HPDE6-E6E7 (cell line): Measurements from ENCODE around the gene TPRG1L.

Experiments
- DNase-seq: peaks from one replicate; pipeline ENCODE4 v3.0.0; 2011; ENCODE audit warnings: missing footprints; ENCODE audit errors: extremely low spot score

The TPRG1L gene

DNA sequence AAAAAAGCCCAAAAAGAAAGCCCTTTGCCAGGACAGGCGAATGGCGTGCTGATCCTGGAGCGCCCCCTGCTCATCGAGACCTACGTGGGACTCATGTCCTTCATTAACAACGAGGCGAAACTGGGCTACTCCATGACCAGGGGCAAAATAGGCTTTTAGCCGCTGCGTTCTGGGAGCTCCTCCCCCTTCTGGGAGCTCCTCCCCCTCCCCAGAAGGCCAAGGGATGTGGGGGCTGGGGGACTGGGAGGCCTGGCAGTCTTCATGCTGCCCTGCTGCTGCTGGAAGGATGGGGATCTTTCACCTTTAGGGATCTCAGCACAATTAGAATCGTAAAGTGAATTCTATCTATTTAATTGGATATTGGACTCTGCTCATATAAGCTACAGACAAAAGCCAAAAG is 3.6 kb downstream of the TPRG1L start:
- DNase-seq = no peak

DNA sequence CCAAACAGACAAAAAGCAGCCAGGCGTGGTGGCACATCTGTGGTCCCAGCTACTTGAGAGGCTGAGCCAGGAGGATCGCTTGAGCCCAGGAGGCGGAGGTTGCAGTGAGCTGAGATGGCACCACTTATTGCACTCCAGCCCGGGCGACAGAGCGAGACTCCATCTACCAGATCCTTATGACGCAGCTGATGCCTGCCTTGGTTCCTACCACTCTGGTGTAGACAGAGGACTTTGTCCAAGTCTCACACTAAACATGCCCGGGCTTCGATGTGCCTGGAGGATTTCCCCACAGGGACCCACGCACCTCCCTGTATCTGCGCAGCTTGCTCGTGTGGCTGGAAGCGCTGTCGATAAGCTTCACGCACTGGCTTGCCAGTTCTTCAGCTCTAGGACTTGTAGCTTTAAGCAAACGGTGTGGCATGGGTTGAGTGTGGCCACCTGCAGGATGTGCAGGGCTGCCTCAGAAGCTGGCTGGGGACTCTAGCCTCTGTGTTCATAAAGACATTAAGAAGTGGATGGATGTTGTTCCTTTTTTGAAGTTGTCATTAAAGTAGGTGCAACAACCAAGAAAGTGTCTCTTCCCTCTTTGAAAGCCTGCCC is 4.8 kb downstream of the TPRG1L start:
- no peak for DNase-seq

DNA sequence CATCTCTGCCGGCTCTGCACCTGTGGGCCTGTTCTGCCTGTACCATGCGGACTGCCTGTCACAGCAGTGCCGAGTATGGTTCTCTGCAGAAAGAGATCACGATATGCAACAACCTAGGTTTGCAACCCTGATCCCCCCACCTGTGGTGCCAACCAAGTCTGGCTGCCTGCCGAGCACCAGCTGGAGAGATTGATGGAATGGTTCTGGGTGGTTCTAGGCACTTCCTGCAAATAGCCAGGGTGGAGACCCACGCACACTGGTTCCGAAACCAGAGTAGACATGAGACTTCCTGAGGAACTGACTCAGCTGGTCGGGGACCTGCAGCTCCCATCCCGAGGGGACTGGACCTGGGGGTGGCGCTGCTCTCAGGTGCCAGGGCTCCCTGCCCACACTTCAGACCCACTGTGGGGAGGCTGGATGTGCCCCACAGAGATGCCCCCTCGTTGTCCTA is 5.4 kb downstream of the TPRG1L start:
- no peak for DNase-seq

DNA sequence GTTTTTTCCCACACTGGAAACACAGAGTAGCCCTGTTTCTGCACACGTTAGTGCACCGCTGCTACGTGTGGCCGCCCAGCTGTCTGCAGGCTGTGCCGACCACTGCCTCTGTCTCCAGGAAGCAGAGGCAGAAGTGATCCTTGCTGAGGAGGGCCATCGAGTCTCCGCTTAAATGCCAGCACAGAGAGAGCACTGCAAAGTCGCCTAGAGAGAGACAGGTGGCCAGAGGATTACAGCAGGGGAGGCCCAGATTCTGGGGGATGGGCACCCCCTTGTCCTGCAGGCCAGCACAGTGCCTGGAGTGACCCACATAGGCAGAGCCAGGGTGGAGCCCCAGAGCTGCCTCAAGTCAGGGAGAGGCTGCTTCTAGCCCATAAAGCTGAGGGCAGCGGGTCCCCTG is 6.1 kb downstream of the TPRG1L start:
- no peak for DNase-seq

DNA sequence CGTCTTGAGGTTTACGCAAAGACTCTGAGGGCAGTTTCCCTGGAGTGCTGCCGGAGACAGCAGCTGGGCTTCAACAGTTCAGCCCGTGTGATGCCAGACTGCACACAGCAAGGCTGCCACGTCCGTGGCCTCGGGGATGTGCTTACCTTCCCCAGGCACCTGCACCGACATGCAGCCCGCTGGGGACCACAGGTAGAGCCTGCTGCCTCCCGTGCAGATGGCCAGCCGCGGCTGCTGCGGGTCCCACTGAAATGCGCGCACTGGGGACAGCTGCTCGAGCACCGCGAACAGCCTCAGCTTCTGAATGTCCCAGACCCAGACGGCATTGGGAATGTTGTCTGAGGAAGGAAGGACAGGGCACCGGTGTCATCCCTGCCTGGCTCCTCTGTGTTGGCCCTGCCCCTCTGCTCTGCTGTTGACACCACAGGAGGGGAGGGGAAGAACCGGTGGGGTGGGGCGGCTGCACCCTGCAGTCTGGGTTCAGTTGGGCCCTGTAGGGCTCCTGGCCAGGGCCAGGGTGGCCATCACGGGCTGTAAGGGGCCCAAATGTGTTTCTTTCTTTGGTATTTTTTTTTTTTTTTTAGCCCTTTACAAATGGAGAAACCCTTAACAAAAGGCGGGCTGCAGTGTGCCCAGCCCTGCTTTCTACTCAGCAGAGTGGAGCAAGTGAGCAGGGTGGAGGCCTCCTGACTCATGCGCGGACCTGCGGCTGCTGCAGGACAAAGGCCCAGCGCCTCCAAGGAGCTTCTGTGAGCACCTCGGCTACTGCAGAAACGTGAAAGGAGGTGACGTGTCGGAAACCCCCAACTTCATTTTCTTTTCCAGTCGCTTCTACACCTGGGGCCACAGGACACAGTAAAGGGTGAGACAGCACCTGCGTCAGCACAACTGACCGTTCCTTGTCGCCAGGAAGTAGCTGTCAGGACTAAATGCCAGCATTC is 6.8 kb downstream of the TPRG1L start:
- no peak for DNase-seq

DNA sequence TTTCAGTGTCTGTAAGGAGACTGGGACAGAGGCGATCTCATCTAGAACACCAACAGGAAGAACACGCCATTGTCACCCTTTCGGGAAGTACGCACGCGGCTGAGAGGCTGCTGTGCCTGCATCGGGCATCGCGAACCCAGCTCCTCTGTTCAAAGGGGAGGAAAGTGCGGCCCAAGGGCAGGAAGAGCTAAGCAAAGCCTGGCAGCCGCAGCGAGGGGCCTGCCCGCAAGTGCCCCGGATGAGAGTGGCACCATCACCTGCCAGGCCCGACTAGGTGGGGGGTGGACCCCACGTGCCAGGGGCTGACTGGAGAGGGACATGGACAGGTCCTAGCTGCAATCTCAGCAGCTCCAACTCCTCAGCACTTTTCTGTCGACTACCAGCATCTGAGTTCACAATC is 7.5 kb downstream of the TPRG1L start:
- DNase-seq = no peak

DNA sequence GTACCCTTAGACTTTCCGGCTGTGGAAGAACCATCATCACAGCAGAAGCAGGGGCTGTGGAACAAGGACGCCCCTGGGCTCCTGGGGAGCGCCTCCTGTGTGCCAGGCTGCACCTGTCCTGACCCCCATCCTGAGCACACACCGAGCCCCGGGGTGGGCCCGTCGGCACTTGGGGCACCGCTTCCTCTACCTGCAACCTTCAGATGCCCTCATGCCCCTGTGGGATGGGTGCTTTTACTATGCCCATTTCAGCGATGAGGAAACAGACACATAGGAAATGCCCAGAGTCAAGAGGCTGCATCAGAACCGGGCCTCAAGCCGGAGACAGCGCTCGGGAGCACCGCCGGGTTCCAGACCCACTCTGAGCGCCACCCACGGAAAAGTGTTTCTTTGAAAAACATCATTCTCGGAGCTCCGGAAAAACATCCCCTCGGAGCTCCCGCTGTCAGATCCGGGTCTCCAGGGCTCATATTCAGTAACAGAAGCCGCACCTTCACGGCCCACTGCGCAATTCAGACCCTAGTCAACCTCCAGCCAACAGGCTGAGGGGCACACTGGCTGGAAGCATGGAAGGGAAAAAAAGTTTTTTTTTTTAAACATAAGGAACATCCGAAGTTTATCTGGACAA is 8.0 kb downstream of the TPRG1L start:
- no peak for DNase-seq

DNA sequence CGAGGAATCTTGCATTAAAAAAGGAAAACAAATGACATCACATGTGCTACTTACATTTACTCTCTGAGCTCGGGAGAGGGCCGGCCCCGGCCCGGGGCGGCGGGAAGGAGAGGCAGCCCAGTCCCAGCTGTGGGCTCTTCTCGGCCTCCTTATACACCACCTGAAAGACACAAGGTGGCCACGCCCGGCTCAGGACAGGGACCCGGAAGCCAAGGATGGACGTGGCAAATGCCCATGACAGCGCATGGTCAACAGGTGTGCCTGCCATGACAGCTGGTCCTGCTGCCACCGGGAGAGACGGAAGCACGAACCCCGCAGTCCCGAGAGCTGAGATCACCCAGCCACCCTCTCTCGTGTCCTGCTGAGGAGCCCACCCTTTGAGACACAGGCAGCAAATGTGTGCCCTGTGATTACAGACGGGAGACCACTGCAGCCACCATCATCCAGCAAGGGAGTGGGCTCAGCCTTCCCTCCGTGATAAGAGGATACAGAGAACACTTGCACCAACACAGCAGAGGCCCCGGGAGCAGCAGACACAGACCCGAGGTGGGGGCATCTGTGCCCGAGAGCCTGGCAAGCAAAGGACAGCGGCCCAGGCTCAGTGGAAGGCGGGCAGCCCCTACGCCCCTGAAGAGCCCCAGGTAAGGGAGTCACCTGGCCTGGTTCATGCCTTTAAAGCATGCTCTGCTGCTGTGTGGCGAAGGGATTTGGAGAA is 8.7 kb downstream of the TPRG1L start:
- no peak for DNase-seq

DNA sequence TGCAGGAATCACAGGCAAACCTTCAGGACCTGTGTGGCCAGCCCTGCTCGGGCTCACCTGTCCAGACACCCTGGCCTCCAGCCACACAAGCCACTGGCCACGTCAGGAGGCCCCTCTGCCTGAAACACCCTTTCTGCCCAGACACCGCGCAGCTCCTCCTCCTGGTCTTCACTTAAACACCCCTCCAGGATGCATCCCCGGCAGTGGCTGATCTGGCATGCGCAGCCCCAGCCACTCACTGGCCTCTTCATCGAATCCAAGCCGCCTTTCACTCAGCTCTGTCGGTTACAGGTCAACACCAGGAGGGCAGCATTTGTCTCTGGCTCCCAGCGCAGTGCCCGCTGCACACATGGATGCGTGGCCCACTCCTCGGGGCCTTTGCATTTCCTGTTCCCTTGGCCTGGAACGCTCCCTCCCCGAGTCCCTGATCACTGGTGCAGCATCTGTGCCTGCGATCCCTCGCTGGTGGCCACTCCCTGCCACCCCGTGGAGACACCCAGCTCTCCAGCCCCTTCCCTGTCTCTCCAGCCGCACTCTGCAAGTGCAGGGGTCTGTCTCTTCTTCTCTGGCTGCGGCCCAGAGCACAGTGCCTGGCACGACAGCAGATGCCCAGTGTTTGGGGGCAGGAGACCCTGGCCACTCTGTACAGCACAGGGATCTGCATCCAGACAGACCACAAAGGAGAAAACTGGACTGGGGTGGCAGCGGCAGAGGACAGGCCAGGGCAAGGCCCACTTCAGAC is 9.4 kb downstream of the TPRG1L start:
- DNase-seq = no peak

DNA sequence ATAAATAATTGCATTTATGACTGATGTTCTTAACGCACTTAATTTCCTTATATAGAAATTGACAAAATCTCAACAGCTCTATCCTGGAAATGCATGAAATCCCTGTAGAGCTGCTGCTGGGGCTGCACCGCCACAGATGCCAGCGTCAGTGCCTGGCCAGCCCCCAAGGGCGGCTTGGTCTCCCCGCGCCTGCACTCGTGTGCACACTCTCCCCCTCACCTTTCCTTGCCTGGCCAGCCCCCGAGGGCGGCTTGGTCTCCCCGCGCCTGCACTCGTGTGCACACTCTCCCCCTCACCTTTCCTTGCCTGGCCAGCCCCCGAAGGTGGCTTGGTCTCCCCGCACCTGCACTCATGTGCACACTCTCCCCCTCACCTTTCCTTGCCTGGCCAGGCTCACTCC is 11.3 kb downstream of the TPRG1L start:
- no peak for DNase-seq

DNA sequence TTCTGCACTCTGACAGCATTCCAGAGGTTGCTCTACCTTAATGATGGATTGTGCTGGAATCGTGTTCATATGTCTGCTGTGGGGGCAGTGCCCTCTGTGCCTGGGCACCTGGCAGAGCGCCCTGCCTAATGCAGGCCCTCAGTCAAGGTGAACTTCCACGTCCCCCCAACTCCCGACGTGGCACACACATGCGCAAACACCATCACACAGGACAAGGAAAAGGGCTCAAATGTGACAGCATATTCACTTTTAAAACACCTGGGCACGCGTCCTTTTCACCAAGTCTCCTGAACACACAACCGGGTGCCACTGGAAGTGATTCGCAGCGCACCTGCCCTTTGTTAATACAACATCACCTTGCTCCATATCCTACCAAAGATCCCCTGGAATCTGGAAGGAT is 11.7 kb downstream of the TPRG1L start:
- DNase-seq = no peak

DNA sequence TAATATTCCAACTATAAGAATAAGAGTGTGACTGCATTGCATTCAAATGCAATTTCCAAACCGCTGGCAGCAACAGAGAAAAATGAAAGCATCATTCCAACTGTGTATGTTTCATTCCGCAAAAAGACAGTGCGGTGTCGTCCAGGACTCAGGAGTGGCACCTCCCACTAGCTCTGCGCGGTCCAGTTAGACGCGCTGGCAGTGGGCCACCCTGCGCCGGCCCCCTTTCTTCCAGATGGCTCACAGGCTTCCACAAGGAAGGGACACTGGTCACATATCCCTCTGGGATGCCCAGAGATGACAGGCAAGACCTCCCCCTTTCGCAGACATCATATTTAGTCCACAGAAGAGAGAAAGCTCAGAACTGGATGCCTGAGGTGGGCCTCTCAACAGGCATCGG is 13.2 kb downstream of the TPRG1L start:
- DNase-seq = no peak

DNA sequence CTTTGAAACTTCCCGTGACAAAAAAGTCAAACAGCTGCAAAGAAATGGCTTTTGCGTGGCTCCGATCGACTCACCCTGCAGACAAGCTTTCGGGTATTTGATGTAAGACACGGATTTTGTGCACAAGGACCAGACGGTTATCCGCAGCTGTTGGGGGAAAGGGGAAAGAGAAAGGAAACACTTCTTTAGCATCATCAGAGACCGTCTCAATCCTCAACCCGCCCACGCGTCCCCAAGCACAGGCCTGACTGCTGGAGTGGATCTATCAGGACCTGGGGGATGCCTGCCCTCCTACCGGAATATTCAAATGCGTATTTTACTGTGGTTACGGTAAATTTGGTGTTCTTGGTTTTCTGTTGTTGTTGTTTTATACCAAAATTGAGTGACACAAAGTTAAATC is 13.9 kb downstream of the TPRG1L start:
- DNase-seq = no peak

DNA sequence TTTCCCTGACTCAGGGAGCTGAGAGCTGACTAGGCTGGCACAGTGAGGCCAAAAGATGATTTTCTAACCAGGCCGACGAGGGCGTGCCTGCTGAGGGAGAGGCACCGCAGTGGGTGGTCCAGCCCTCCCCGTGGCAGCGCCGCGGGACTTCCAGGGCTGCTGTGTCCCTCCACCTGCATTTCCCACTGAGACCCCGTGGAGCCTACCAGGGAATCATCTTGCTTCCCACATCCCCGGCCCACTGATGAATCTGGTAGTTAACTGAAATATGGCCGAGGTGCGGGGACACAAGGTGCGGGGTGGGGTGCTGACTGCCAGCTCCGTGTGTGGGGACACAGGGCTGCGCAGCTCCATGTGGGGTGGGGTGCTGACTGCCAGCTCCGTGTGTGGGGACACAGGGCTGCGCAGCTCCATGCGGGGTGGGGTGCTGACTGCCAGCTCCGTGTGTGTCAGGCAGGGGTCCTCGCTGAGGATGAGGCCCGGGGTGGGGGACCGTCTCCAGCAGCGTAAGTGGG is 14.6 kb downstream of the TPRG1L start:
- no peak for DNase-seq

DNA sequence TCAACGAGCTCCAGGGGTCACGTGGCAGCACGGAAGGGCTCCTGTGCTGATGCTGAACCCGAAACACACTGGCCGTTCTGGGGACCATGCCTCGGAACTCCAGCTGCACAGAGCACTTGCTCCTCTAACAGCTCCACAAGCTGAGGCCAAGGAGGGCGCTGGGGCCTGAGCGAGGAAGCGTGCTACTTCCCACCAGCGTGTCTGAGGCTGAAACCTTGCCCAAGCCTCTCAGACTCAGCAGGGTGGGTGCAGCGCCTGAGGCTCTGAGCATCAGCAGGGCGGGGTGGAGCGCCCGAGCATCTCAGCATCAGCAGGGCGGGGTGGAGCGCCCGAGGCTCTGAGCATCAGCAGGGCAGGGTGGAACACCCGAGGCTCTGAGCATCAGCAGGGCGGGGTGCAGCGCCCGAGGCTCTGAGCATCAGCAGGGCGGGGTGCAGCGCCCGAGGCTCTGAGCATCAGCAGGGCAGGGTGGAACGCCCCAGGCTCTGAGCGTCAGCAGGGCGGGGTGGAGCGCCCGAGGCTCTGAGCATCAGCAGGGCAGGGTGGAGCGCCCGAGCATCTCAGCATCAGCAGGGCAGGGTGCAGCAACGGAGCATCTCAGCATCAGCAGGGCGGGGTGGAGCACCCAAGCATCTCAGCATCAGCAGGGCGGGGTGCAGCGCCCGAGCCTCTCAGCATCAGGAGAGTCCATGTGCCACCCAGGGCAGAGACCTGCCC is 15.5 kb downstream of the TPRG1L start:
- DNase-seq = no peak

DNA sequence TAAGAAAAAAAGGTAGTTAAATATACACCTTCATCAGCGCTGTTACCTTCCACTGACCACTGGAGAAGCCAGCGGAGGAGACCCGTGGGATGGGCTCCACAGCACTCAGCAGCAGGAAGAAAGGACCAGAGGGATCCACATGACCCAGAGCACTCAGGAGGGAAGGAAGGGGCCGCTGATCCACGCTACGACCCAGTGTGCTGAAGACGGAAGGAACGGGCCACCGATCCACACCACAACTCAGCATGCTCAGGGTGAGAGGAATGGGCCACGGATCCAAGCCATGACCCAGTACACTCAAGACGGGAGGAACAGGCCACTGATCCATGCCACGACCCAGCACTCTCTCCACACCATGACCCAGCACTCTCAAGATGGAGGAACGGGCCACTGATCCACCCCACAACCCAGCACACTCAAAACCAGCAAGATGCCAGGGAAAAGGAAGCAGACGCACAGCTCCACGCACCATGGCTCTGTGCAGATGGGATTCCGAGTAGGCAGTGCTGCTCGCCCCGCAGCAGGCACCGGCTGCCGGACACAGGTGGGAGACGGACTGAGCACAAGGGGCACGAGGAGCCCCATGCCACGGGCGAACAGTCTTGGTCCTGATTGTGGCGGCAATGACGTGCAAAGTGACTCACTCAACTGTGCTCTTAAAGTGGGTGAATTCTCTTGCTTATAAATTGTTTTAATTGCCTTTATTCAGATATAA is 16.4 kb downstream of the TPRG1L start:
- no peak for DNase-seq

DNA sequence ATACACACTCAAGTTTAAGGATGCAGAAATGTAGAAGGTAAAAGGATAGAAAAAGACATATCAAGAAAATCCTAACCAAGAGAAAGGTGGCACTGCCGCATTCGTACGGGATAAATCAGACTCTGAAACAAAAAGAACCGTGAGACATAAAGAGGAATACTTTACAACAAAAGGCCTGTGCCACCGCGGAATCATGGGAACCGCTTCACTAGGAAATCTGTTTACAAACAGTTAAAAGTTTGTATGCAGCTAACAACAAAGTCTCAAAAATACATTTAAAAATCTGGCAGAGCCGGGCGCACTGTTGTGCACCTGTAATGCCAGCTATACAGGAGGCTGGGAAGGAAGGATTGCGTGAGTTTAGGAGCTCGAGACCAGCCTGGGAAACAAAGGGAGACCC is 17.0 kb downstream of the TPRG1L start:
- DNase-seq = no peak

DNA sequence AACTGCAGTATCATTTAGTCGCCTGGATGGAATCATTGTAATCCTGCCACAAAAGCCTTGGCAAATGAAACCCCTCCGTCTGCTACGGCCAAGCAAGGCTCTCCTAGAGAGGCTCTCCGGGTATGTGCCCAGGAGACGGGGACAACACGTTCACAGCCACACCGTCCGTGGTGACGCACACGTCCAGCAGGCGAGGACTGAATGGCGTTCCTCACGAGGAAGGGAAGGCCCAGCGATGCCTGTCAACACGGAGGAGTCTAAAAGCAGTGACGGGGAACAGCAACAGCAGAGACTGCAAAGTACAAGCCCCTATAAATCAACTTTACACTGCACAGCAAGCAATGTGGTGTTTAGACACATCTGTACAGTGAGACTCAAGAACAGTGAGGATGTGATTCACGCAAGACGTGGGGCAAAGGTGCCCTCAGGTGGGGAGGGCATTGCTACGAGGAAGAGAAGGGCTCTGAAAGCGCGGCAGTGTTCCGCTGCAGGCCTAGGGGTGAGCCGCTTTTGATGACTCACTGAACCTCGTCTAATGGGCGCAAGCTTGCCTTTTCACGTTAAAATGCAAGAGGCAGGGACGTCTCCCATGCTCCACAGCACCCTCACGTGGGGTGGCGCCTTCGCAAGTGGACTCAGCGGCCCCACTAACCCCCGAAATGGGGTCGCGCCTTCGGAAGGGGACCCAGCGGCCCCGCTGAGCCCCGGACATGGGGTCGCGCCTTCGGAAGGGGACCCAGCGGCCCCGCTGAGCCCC is 18.3 kb downstream of the TPRG1L start:
- DNase-seq = no peak

DNA sequence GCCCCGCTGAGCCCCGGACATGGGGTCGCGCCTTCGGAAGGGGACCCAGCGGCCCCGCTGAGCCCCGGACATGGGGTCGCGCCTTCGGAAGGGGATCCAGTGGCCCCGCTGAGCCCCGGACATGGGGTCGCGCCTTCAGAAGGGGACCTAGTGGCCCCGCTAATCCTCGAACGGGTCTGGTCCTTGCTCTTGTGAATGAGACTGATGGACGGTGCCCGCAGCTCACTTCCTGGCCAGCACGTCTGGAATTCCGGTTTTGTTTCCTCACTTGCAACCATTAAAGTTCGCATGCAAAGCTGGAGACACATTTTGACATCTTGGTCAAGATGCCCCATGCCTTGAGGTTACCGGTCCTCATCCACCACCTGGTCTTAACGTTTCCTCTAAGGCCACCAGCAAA is 19.5 kb downstream of the TPRG1L start:
- DNase-seq = no peak
